ENCODE measurements around the gene TSC2. TPM values are rescaled to one million over a fixed set of nuclear protein-coding genes. Genes with fewer than 3 reads are reported as not detected.
A peak's percentile ranks its signal among the peaks of the same experiment; 100 is the strongest.

Gene TSC2
- total and polyA plus RNA-seq, 2 donors (not counting 3 experiments of a cell fraction or from before 2014, with no cell fraction given) = 87.9 to 144 TPM

DNA sequence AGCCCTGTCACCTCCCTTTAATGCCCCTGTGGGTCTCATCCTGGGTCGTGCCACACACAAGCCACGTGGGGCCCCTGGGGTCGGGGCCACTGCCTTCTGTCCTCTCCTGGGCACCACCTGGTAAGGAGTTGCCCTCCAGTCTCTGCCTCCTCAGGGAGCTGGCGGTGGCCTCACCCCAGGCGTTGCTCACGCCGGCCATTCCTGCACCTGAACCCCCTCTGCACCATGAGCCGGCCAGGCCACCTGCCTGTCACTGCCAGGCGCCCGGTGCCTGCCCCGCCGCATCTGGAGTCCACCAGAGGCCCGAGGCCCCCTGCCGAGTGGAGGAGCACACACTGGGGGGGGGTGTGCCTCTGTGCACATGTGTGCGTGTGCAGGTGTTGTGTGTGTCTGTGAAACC is 10.7 kb upstream of the TSC2 start:
- DNase-seq (ENCODE audit: low read depth, low spot score) (no peak), FAIRE-seq (no peak)
- intact Hi-C loops (cut with micrococcal nuclease) = no loop called here
- ChIA-PET POLR2A (no interaction called here), CTCF (interaction anchor here (0.7 kb wide), 1 partner anchor 14 kb away, joined by 3 read pairs; no protein-coding TSS in a partner anchor)
- H3K4me1 ChIP-seq (ENCODE audit: control insufficient read depth, extremely low read depth, insufficient read depth, low read length) = peaks cover 40% of the 10 kb centered on the region
- H3K9me3 ChIP-seq (replicated peaks; ENCODE audit: control insufficient read depth, insufficient read depth, low read length) = no peaks in the 10 kb centered on the region
- no peaks in the 10 kb centered on the region for H4K20me1 ChIP-seq (replicated peaks; ENCODE audit: control insufficient read depth, extremely low read depth, insufficient read depth, low read length)
- H3K9me1 ChIP-seq (replicated peaks; ENCODE audit: control insufficient read depth, extremely low read depth, insufficient read depth, low read length) = no peaks in the 10 kb centered on the region
- no peak overlapping the region for H3K4me2 ChIP-seq (ENCODE audit: insufficient read depth, low read length)
- BruUV-seq (replicated peaks) = no TSS peak
- dilution Hi-C loops (cut with MboI; ENCODE audit: extremely low pct_ligation_motif_present, low sequenced_read_pairs) = loop anchor here (25.0 kb wide), 1 partner anchor 125 kb away; the partner anchor contains the start of gene TRAF7
- no peak for TF ChIP-seq POLR2AphosphoS5 (IDR thresholded peaks at IDR 0.05; ENCODE audit: insufficient read depth, low read depth, low read length)
- TF ChIP-seq MYC (IDR thresholded peaks at IDR 0.05; ENCODE audit: low read depth, low read length) = no peak
- TF ChIP-seq FOS (IDR thresholded peaks at IDR 0.05; ENCODE audit: borderline replicate concordance, insufficient read depth, low read length) = no peak
- no peak overlapping the region for H3K9ac ChIP-seq (replicated peaks; ENCODE audit: extremely low read depth, insufficient read depth, low read length)
- no peak overlapping the region for H3K4me3 ChIP-seq (replicated peaks in 1 of 3; ENCODE audit: insufficient read depth in 1 of 3, low read depth in 1 of 3, low read length in 3 of 3)
- H2AFZ ChIP-seq (ENCODE audit: low read depth, low read length) = no peak overlapping the region
- H3K27ac ChIP-seq (ENCODE audit: insufficient read depth, low read depth, low read length) = no peak overlapping the region
- no peaks in the 10 kb centered on the region for H3K27me3 ChIP-seq (ENCODE audit: control insufficient read depth in 2 of 2, insufficient read depth in 2 of 2, low read length in 2 of 2)
- H3K36me3 ChIP-seq (ENCODE audit: control insufficient read depth in 2 of 2, extremely low read depth in 1 of 2, insufficient read depth in 2 of 2, low read length in 2 of 2) = peaks cover 0 to 10% of the 10 kb centered on the region in 2 experiments
- H3K79me2 ChIP-seq (ENCODE audit: control insufficient read depth, insufficient read depth, low read length) = peaks cover 10% of the 10 kb centered on the region

DNA sequence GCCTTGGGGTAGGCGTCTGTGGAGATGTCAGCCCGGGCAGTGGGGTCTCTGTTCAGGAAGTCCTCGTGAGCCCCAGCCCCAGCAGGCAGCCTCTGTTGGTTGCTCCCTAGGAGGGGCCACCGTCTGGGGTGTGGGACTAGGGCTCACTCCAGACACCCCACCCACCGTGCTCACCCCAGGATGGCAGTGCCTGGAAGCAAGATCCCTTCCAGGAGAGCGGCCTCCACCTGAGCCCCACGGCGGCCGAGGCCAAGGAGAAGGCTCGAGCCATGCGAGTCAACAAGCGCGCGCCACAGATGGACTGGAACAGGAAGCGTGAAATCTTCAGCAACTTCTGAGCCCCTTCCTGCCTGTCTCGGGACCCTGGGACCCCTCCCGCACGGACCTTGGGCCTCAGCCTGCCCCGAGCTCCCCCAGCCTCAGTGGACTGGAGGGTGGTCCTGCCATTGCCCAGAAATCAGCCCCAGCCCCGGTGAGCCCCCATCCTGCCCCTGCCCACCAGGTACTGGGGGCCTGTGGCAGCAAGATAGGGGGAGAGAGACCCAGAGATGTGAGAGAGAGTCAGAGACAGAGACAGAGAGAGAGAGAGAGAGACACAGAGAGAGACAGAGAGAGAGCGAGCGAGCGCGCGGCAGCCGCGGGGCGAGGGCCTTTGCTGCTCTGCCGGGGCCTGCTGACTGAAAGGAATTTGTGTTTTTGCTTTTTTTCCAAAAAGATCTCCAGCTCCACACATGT is 10.0 kb upstream of the TSC2 start:
- H3K27ac ChIP-seq (ENCODE audit: insufficient read depth, low read depth, low read length) = no peak overlapping the region
- FAIRE-seq (peak; percentile 54), DNase-seq (ENCODE audit: low read depth, low spot score) (no peak)
- H3K9me3 ChIP-seq (replicated peaks; ENCODE audit: control insufficient read depth, insufficient read depth, low read length) = no peaks in the 10 kb centered on the region
- peaks cover 0 to 10% of the 10 kb centered on the region in 2 experiments for H3K36me3 ChIP-seq (ENCODE audit: control insufficient read depth in 2 of 2, extremely low read depth in 1 of 2, insufficient read depth in 2 of 2, low read length in 2 of 2)
- peaks cover 10% of the 10 kb centered on the region for H3K79me2 ChIP-seq (ENCODE audit: control insufficient read depth, insufficient read depth, low read length)
- CTCF ChIA-PET = interaction anchor here (0.7 kb wide), 1 partner anchor 15 kb away, joined by 3 read pairs; no protein-coding TSS in a partner anchor
- peaks cover 33% of the 10 kb centered on the region for H3K4me1 ChIP-seq (ENCODE audit: control insufficient read depth, extremely low read depth, insufficient read depth, low read length)
- TSS peak; percentile 57 for BruUV-seq (replicated peaks)
- no peak for TF ChIP-seq MYC (IDR thresholded peaks at IDR 0.05; ENCODE audit: low read depth, low read length)
- TF ChIP-seq, protein P1, sequence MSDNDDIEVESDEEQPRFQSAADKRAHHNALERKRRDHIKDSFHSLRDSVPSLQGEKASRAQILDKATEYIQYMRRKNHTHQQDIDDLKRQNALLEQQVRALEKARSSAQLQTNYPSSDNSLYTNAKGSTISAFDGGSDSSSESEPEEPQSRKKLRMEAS (IDR thresholded peaks at IDR 0.05; ENCODE audit: insufficient read depth, insufficient read length) = no peak
- TF ChIP-seq, protein P2, sequence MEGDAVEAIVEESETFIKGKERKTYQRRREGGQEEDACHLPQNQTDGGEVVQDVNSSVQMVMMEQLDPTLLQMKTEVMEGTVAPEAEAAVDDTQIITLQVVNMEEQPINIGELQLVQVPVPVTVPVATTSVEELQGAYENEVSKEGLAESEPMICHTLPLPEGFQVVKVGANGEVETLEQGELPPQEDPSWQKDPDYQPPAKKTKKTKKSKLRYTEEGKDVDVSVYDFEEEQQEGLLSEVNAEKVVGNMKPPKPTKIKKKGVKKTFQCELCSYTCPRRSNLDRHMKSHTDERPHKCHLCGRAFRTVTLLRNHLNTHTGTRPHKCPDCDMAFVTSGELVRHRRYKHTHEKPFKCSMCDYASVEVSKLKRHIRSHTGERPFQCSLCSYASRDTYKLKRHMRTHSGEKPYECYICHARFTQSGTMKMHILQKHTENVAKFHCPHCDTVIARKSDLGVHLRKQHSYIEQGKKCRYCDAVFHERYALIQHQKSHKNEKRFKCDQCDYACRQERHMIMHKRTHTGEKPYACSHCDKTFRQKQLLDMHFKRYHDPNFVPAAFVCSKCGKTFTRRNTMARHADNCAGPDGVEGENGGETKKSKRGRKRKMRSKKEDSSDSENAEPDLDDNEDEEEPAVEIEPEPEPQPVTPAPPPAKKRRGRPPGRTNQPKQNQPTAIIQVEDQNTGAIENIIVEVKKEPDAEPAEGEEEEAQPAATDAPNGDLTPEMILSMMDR (IDR thresholded peaks at IDR 0.05; ENCODE audit: extremely low read depth in 1 of 2, insufficient read depth in 1 of 2, low read depth in 1 of 2, low read length in 2 of 2) = no peak
- TF ChIP-seq POLR2AphosphoS5 (IDR thresholded peaks at IDR 0.05; ENCODE audit: insufficient read depth, low read depth, low read length) = no peak
- no peak for TF ChIP-seq FOS (IDR thresholded peaks at IDR 0.05; ENCODE audit: borderline replicate concordance, insufficient read depth, low read length)
- TF ChIP-seq GATA2 (IDR thresholded peaks at IDR 0.05; ENCODE audit: insufficient read depth, insufficient read length, low read depth, low read length) = no peak
- TF ChIP-seq JUN (IDR thresholded peaks at IDR 0.05; ENCODE audit: borderline replicate concordance, insufficient read depth, insufficient read length, low read depth) = no peak
- no peak for TF ChIP-seq EZH2 (IDR thresholded peaks at IDR 0.05; ENCODE audit: borderline replicate concordance, low read depth, low read length, severe bottlenecking)
- no peak for TF ChIP-seq POLR2A (IDR thresholded peaks at IDR 0.05; ENCODE audit: low read depth, low read length)
- H3K4me3 ChIP-seq (replicated peaks in 1 of 3; ENCODE audit: insufficient read depth in 1 of 3, low read depth in 1 of 3, low read length in 3 of 3) = no peak overlapping the region
- dilution Hi-C loops (cut with MboI; ENCODE audit: extremely low pct_ligation_motif_present, low sequenced_read_pairs) = loop anchor here (25.0 kb wide), 1 partner anchor 124 kb away; the partner anchor contains the start of gene TRAF7
- intact Hi-C loops (cut with micrococcal nuclease) = no loop called here
- H2AFZ ChIP-seq (ENCODE audit: low read depth, low read length) = no peak overlapping the region
- no peaks in the 10 kb centered on the region for H4K20me1 ChIP-seq (replicated peaks; ENCODE audit: control insufficient read depth, extremely low read depth, insufficient read depth, low read length)
- POLR2A ChIA-PET = no interaction called here
- H3K4me2 ChIP-seq (ENCODE audit: insufficient read depth, low read length) = no peak overlapping the region
- H3K9me1 ChIP-seq (replicated peaks; ENCODE audit: control insufficient read depth, extremely low read depth, insufficient read depth, low read length) = no peaks in the 10 kb centered on the region
- no peaks in the 10 kb centered on the region for H3K27me3 ChIP-seq (ENCODE audit: control insufficient read depth in 2 of 2, insufficient read depth in 2 of 2, low read length in 2 of 2)
- H3K9ac ChIP-seq (replicated peaks; ENCODE audit: extremely low read depth, insufficient read depth, low read length) = no peak overlapping the region

All from endothelial cell of umbilical vein (primary cell).